GM12878 (cell line): ENCODE data around the gene ANKHD1.

Experiments used
- CHD2 ChIP-seq: IDR thresholded peaks from 2 replicates; pipeline ENCODE4 v1.6.1; 2011; ENCODE audit warnings: low read depth, low read length, improper control_type of control experiment, borderline replicate concordance
- EZH2 ChIP-seq: IDR thresholded peaks from 2 replicates; pipeline ENCODE4 v1.6.1; 2012; ENCODE audit warnings: low read depth, mild to moderate bottlenecking, control low read depth, inconsistent platforms, low read length, borderline replicate concordance; ENCODE audit not compliant: control insufficient read depth
- YY1 ChIP-seq: IDR thresholded peaks from 2 replicates; pipeline ENCODE4 v1.6.1; 2011; ENCODE audit warnings: low read depth, mild to moderate bottlenecking, low read length
- ZNF274 ChIP-seq: IDR thresholded peaks from one replicate; pipeline ENCODE4 v1.8.0; 2011; ENCODE audit not compliant: insufficient read length, insufficient read depth

DNA sequence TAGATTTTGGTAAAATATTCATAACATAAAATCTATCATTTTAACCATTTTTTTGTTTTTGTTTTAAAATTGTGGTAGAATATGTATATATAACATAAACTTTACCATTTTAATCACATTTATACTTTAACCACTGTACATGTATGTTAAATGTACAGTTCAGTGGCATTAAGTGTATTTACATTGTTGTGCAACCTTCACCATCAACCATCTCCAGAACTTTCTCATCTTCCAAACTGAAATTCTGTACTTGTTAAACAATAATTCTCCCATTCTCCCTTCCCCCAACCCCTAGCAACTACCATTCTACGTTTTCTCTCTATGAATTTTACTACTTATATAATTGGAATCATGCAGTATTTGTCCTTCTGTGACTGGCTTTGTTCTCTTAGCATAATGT, 11.6 kb downstream of the ANKHD1 start:
- no peak for TF ChIP-seq YY1
- TF ChIP-seq ZNF274, result no peak
- no peak for TF ChIP-seq CHD2
- TF ChIP-seq EZH2, result no peak
